SU-DHL-6 (cell line): Measurements from ENCODE around the gene KRTAP5-4.
"Not testable (repeated sequence)": the region's sequence is repeated elsewhere in the genome, so short reads cannot be mapped to it uniquely, and the experiment has no call there.

ENCODE experiments used
- H2AFZ ChIP-seq: fragments of 200-600 bp; sonication (generic); 2 replicates; pipeline ENCODE4 v1.6.1; 2014; ENCODE audit warnings: low read depth, mild to moderate bottlenecking, moderate library complexity, mixed read lengths, antibody characterized with exemption, low read length; ENCODE audit not compliant: severe bottlenecking
- H3F3A ChIP-seq: fragments of 200-600 bp; shearing (Covaris generic); 2 replicates; pipeline ENCODE4 v1.6.0; 2016; ENCODE audit warnings: antibody characterized with exemption, mild to moderate bottlenecking; ENCODE audit not compliant: insufficient read depth
- H3K27ac ChIP-seq: fragments of 200-600 bp; sonication (generic); 2 replicates; pipeline ENCODE4 v1.5.1; 2016; ENCODE audit warnings: low read depth, mild to moderate bottlenecking, low read length, moderate library complexity, mixed read lengths
- H3K27me3 ChIP-seq: fragments of 200-600 bp; sonication (generic), shearing (Covaris generic); 2 replicates; pipeline ENCODE4 v1.6.0; 2014; ENCODE audit warnings: mild to moderate bottlenecking, low read length
- H3K36me3 ChIP-seq: fragments of 200-600 bp; sonication (generic); 2 replicates; pipeline ENCODE4 v1.6.1; 2014; ENCODE audit warnings: mild to moderate bottlenecking, low read length, mixed read lengths
- H3K4me2 ChIP-seq: fragments of 300-600, 200-600 bp; shearing (Covaris generic), sonication (generic); 2 replicates; pipeline ENCODE4 v1.6.0; 2014; ENCODE audit warnings: low read length, low read depth, mild to moderate bottlenecking; ENCODE audit not compliant: poor library complexity, severe bottlenecking
- H3K4me3 ChIP-seq: fragments of 200-600 bp; sonication (generic); 2 replicates; pipeline ENCODE4 v1.5.1; 2014; ENCODE audit warnings: antibody characterized with exemption, low read length, mild to moderate bottlenecking, mixed read lengths; ENCODE audit not compliant: insufficient read depth, poor library complexity, severe bottlenecking
- H3K79me2 ChIP-seq: fragments of 200-600 bp; sonication (generic); 2 replicates; pipeline ENCODE4 v1.6.1; 2014; ENCODE audit warnings: mild to moderate bottlenecking, low read length, moderate library complexity; ENCODE audit not compliant: insufficient read depth
- H3K9ac ChIP-seq: fragments of 200-600 bp; sonication (generic); 2 replicates; pipeline ENCODE4 v1.7.0; 2014; ENCODE audit warnings: mild to moderate bottlenecking, low read length
- H3K9me2 ChIP-seq: fragments of 200-600 bp; sonication (generic); replicated peaks from 2 replicates; pipeline ENCODE4 v1.6.1; 2014; ENCODE audit warnings: low read length; ENCODE audit not compliant: insufficient read depth
- H3K9me3 ChIP-seq: fragments of 200-600 bp; sonication (generic); 2 replicates; pipeline ENCODE4 v1.6.1; 2014; ENCODE audit warnings: low read length, mixed read lengths; ENCODE audit not compliant: insufficient read depth
- H4K20me1 ChIP-seq: fragments of 200-600 bp; sonication (generic); 2 replicates; pipeline ENCODE4 v1.6.1; 2014; ENCODE audit warnings: low read depth, mild to moderate bottlenecking, antibody characterized with exemption, low read length, moderate library complexity, mixed read lengths
- EZH2phosphoT487 ChIP-seq: fragments of 200-600 bp; sonication (generic), shearing (Covaris generic); conservative IDR thresholded peaks from 2 replicates; pipeline ENCODE4 v1.6.1; 2018; ENCODE audit warnings: mild to moderate bottlenecking, antibody characterized with exemption, low read length, moderate library complexity, mixed read lengths
- TF ChIP-seq, protein P1 (sequence below): fragments of 200-600 bp; sonication (generic); IDR thresholded peaks from one replicate; pipeline ENCODE4 v1.5.1; 2017; ENCODE audit warnings: antibody characterized with exemption, mild to moderate bottlenecking, low read length, moderate library complexity; ENCODE audit not compliant: insufficient read depth, poor library complexity, severe bottlenecking

Gene KRTAP5-4

DNA sequence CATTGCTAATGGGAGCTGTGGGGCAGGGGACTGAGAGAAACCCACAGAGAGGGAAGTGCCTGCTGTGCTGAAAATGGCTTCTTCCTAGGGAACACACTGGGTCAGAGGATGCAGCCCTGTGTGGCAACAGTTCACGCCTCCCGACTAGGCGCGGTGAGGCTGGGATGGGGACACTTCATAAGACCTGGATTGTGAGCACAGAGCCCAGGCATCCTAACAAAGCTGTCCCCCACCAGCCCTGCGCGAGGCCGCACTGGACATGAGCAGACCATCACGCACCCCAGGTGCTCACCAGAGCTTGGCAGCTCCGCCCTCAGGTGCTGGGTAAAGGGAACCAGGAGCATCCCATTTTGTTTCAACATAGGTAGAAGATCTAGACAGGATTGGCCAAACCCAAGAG is 1.8 kb upstream of the KRTAP5-4 start:
- Histone ChIP-seq H3K4me3 (no peak overlapping the region), H3K9me3 (no peaks in the 10 kb centered on the region), H3F3A (no peaks in the 10 kb centered on the region), H4K20me1 (no peaks in the 10 kb centered on the region; the same call in 1 of the 2 replicates), H3K79me2 (no peaks in the 10 kb centered on the region), H2AFZ (no peak overlapping the region), H3K27ac (no peak overlapping the region), H3K9ac (no peak overlapping the region), H3K9me2 (no peaks in the 10 kb centered on the region), H3K27me3 (no peaks in the 10 kb centered on the region), H3K4me2 (no peak overlapping the region), H3K36me3 (no peaks in the 10 kb centered on the region)
- TF ChIP-seq EZH2phosphoT487 = no peak
- TF ChIP-seq, protein P1, sequence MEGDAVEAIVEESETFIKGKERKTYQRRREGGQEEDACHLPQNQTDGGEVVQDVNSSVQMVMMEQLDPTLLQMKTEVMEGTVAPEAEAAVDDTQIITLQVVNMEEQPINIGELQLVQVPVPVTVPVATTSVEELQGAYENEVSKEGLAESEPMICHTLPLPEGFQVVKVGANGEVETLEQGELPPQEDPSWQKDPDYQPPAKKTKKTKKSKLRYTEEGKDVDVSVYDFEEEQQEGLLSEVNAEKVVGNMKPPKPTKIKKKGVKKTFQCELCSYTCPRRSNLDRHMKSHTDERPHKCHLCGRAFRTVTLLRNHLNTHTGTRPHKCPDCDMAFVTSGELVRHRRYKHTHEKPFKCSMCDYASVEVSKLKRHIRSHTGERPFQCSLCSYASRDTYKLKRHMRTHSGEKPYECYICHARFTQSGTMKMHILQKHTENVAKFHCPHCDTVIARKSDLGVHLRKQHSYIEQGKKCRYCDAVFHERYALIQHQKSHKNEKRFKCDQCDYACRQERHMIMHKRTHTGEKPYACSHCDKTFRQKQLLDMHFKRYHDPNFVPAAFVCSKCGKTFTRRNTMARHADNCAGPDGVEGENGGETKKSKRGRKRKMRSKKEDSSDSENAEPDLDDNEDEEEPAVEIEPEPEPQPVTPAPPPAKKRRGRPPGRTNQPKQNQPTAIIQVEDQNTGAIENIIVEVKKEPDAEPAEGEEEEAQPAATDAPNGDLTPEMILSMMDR = no peak

DNA sequence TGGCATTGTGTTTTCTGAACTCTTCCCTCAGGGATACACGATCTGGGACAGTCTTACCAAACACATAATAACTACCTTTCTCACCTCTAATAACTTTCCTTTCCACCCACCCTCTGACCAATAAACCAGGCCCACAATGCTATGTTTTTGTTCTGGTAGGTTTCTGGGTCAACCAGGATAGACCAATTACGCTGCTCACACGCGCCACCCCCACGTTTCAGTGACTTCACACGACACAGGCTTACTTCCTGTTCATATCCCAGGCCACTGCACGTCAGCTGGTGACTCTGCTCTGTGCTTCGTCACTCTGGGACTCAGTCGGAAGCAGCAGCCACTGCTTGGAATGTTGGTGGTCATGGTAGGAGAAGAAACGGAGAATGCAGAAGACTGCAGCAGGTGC is 2.5 kb downstream of the KRTAP5-4 start:
- no peaks in the 10 kb centered on the region for H3K9me3 ChIP-seq
- no peaks in the 10 kb centered on the region for H3K79me2 ChIP-seq
- no peak overlapping the region for H3K4me2 ChIP-seq
- H3F3A ChIP-seq = no peaks in the 10 kb centered on the region
- no peaks in the 10 kb centered on the region for H3K9me2 ChIP-seq
- no peak overlapping the region for H3K27ac ChIP-seq
- H3K36me3 ChIP-seq = no peaks in the 10 kb centered on the region
- H3K27me3 ChIP-seq = no peaks in the 10 kb centered on the region
- TF ChIP-seq, protein P1 = no peak
- no peak for TF ChIP-seq EZH2phosphoT487
- H3K9ac ChIP-seq = no peak overlapping the region
- H3K4me3 ChIP-seq = no peak overlapping the region
- no peak overlapping the region for H2AFZ ChIP-seq
- no peaks in the 10 kb centered on the region; the same call in 1 of the 2 replicates for H4K20me1 ChIP-seq

DNA sequence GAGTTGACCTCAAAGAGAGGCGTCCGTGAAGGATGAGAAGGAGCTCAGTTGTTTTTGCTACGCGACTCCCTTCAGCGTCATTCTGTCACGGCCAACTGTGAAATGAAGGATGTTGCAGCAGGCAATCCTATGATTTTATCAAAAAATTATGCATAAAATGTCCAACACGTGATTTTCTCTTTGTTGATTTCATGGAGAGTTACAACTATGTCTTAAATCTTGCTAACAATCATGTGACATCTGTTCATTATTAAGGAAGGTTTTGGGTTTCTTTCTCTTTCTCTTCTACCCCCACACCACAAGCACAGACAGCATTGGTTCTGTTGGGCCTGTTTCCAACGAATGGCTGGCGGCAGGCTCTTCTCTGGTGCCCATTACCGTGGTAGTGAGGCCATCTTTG is 3.7 kb downstream of the KRTAP5-4 start:
- no peak for TF ChIP-seq EZH2phosphoT487
- TF ChIP-seq, protein P1 = no peak
- no peaks in the 10 kb centered on the region for H3K79me2 ChIP-seq
- no peaks in the 10 kb centered on the region; the same call in 1 of the 2 replicates for H4K20me1 ChIP-seq
- H3K9ac ChIP-seq = no peak overlapping the region
- no peaks in the 10 kb centered on the region for H3K36me3 ChIP-seq
- H3K27me3 ChIP-seq = no peaks in the 10 kb centered on the region
- no peak overlapping the region for H3K4me3 ChIP-seq
- no peak overlapping the region for H2AFZ ChIP-seq
- no peaks in the 10 kb centered on the region for H3K9me2 ChIP-seq
- H3F3A ChIP-seq = no peaks in the 10 kb centered on the region
- H3K27ac ChIP-seq = no peak overlapping the region
- no peak overlapping the region for H3K4me2 ChIP-seq
- no peaks in the 10 kb centered on the region for H3K9me3 ChIP-seq

DNA sequence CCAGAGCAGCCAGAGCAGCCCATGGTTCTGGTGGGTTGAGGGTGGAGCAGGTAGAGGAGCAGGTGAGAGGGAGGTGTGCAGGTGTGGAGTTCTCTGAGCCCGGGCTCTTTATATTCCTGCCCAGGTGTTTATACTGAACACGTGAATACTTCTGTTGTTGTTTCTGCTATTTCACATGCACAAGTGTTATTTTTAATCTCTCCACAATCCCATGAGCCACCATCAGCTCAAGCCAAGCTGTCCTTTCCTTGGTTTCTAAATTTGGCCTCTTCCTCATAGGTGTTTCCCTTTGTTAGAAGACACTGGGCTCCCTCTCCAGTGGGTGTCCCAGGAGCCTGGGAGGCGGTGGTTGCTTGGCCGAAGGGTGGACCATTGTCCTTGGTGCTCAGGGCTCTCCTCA is 13.6 kb downstream of the KRTAP5-4 start, which contains the start of gene KRTAP5-3:
Gene KRTAP5-3, minus strand, starts transcription at position 101 of the 400 bp plus-strand sequence. Its CDS starts 78 bp downstream, at position 23.
- Histone ChIP-seq H3K27ac (no peak within 1 kb of the TSS), H2AFZ (no peak within 1 kb of the TSS), H3K36me3 (no peaks in the 10 kb centered on the region), H3K79me2 (no peaks in the 10 kb centered on the region), H3K9me3 (no peaks in the 10 kb centered on the region), H3K4me2 (no peak within 1 kb of the TSS), H3F3A (no peaks in the 10 kb centered on the region), H3K9ac (no peak within 1 kb of the TSS), H3K4me3 (no peak within 1 kb of the TSS), H4K20me1 (no peaks in the 10 kb centered on the region), H3K9me2 (no peaks in the 10 kb centered on the region), H3K27me3 (no peaks in the 10 kb centered on the region)
- TF ChIP-seq EZH2phosphoT487 = no peak
- TF ChIP-seq, protein P1 = no peak

DNA sequence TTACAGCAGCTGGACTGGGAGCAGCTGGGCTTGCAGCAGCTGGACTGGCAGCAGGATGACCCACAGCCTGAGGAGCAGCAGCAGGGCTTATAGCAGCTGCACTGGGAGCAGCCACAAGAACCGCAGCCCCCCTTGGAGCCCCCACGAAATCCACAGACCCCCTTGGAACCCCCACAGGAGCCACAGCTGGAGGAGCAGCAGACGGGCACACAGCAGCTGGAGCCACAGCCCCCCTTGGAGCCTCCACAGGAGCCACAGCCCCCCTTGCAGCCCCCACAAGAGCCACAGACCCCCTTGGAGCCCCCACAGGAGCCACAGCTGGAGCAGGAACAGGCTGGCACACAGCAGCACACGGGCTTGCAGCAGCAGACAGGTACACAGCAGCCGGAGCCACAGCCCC is 14.0 kb downstream of the KRTAP5-4 start:
- H2AFZ ChIP-seq, H3K9me2 ChIP-seq, H3K79me2 ChIP-seq, H4K20me1 ChIP-seq, H3K4me2 ChIP-seq, H3K27me3 ChIP-seq, H3K9me3 ChIP-seq, H3K27ac ChIP-seq, H3F3A ChIP-seq, H3K36me3 ChIP-seq, H3K4me3 ChIP-seq, H3K9ac ChIP-seq: not testable (repeated sequence)
